K562 (cell line): Measurements from ENCODE around the gene CBX3. TPM values are rescaled to one million over a fixed set of nuclear protein-coding genes. Genes with fewer than 3 reads are reported as not detected.

ENCODE experiments used
- EZH2 ChIP-seq: IDR thresholded peaks from 2 replicates; pipeline ENCODE4 v1.6.1; 2012; ENCODE audit warnings: low read depth, mild to moderate bottlenecking, inconsistent platforms, low read length, borderline replicate concordance
- GATAD2B ChIP-seq: fragments of 450-650 bp; IDR thresholded peaks from 2 replicates; pipeline ENCODE4 v1.6.1; 2017; ENCODE audit warnings: mild to moderate bottlenecking, borderline replicate concordance
- GTF2B ChIP-seq: IDR thresholded peaks from 2 replicates; pipeline ENCODE4 v1.6.1; 2011; ENCODE audit not compliant: insufficient read length; ENCODE audit errors: extremely low read depth
- KAT2B ChIP-seq: IDR thresholded peaks from one replicate; pipeline ENCODE4 v1.6.1; 2012; ENCODE audit warnings: low read depth, mild to moderate bottlenecking, control low read depth, inconsistent platforms, low read length, moderate library complexity
- MCM5 ChIP-seq: fragments of 450-650 bp; IDR thresholded peaks from 2 replicates; pipeline ENCODE4 v1.6.1; 2016; ENCODE audit warnings: low read depth
- NR2C1 ChIP-seq, 2 experiments: fragments of 450-650 bp; IDR thresholded peaks; 2 replicates each; pipeline ENCODE4 v1.6.1; 2017; ENCODE audit warnings: mild to moderate bottlenecking in 2 of 2, antibody characterized with exemption in 1 of 2, inconsistent platforms in 1 of 2, missing compliant biosample characterization in 1 of 2, missing genetic modification characterization in 1 of 2
- RB1 ChIP-seq: fragments of 450-650 bp; IDR thresholded peaks from 2 replicates; pipeline ENCODE4 v1.6.1; 2017; ENCODE audit warnings: low read depth, mild to moderate bottlenecking
- SMARCE1 ChIP-seq: fragments of 450-650 bp; IDR thresholded peaks from 2 replicates; pipeline ENCODE4 v1.7.1; 2016; ENCODE audit warnings: mild to moderate bottlenecking
- TEAD1 ChIP-seq, 2 experiments: fragments of 450-650 bp in 1 of 2; sonication (generic) in 1 of 2; formaldehyde crosslinking; IDR thresholded peaks; 2 replicates each; pipeline versions ENCODE4 v1.4.0 to v1.8.0; 2020 to 2022; ENCODE audit warnings: mild to moderate bottlenecking in 2 of 2, missing genetic modification reagents in 1 of 2
- THAP12 ChIP-seq: fragments of 250-450 bp; sonication (Bioruptor Pico); IDR thresholded peaks from 2 replicates; pipeline ENCODE4 v1.9.0; 2021; ENCODE audit warnings: mild to moderate bottlenecking, inconsistent platforms
- ZBTB1 ChIP-seq: sonication (generic); formaldehyde crosslinking; IDR thresholded peaks from 2 replicates; pipeline ENCODE4 v1.8.1; 2023; ENCODE audit warnings: missing genetic modification reagents, low read depth, mild to moderate bottlenecking, borderline replicate concordance
- ZMIZ1 ChIP-seq, 2 experiments: fragments of 150-350 bp in 1 of 2; IDR thresholded peaks; 2 replicates each; pipeline ENCODE4 v1.6.1; 2012 to 2016; ENCODE audit warnings: low read depth in 2 of 2, low read length in 2 of 2, mild to moderate bottlenecking in 1 of 2, moderate library complexity in 1 of 2
- polyA plus RNA-seq, 8 experiments: library from polyadenylated mRNA; depleted of rRNA in 4 of 8; stranded (reverse) in 5 of 8; unstranded in 3 of 8; fragments of >200 nt; fragmentation: Nextera tagmentation in 2 of 8; fragmentation: Illumina TruSeq in 1 of 8; extraction: Ambion mirVana in 2 of 8; extraction: Trizol in 1 of 8; gene quantifications; 2 replicates each; pipeline versions ENCODE4 v1.2.1 to v1.2.3, GENCODE V29; 2011 to 2014; ENCODE audit warnings: inconsistent platforms in 1 of 8, missing spikeins in 1 of 8
- total RNA-seq, 7 experiments: library from RNA; depleted of rRNA in 6 of 7; stranded (reverse); fragments of >200 nt in 6 of 7; fragmentation: Illumina TruSeq in 2 of 7; extraction: Trizol in 2 of 7; gene quantifications; 2 replicates each; pipeline versions ENCODE4 v1.2.1 to v1.2.3, GENCODE V29; 2011 to 2021; ENCODE audit warnings: low replicate concordance in 1 of 7
- TF ChIP-seq, protein P1 (sequence below): fragments of 250-450 bp; sonication (Bioruptor Pico); IDR thresholded peaks from 2 replicates; pipeline ENCODE4 v1.8.0; 2022; ENCODE audit warnings: moderate library complexity, mild to moderate bottlenecking, inconsistent platforms
- TF ChIP-seq, protein P2 (sequence below): fragments of 250-450 bp; sonication (Bioruptor Pico); IDR thresholded peaks from 2 replicates; pipeline ENCODE4 v1.5.0; 2022; ENCODE audit warnings: mild to moderate bottlenecking
- TF ChIP-seq, protein P3 (sequence below): fragments of 450-650 bp; formaldehyde crosslinking; IDR thresholded peaks from 2 replicates; pipeline ENCODE4 v1.4.0; 2020; ENCODE audit warnings: mild to moderate bottlenecking, moderate library complexity

CBX3 gene
- total and polyA plus RNA-seq, 9 of the 15 experiments (the other 6 are each of a cell fraction or from before 2014, with no cell fraction given): 198 to 413 (median 328) TPM

GRCh38 chr7:26151953-26152781 lies 49.4 kb upstream of the CBX3 start, which contains the start of gene NFE2L3 (continued):
- no peak for TF ChIP-seq ZMIZ1 (IDR thresholded peaks at IDR 0.05; ENCODE audit: low read depth in 2 of 2, low read length in 2 of 2)
- 0 out of 4 replicates have a peak, but pooled peaks of 1 of the 2 experiments have one; percentile 54 for TF ChIP-seq TEAD1 (CRISPR knock-in tag; IDR thresholded peaks at IDR 0.05)
- peak; percentile 42; the same call in 1 of the 2 replicates for TF ChIP-seq RB1
- TF ChIP-seq, protein P1, sequence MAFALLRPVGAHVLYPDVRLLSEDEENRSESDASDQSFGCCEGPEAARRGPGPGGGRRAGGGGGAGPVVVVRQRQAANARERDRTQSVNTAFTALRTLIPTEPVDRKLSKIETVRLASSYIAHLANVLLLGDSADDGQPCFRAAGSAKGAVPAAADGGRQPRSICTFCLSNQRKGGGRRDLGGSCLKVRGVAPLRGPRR (CRISPR knock-in tag): 0 out of 2 replicates have a peak, but pooled peaks have one; percentile 28
- TF ChIP-seq GTF2B: no peak
- peak; percentile 76; the same call in 1 of the 2 replicates for TF ChIP-seq GATAD2B
- no peak for TF ChIP-seq MCM5
- no peak for TF ChIP-seq NR2C1 (IDR thresholded peaks at IDR 0.05)
- no peak for TF ChIP-seq NR2C1 (tag; IDR thresholded peaks at IDR 0.05)
- no peak for TF ChIP-seq SMARCE1
- TF ChIP-seq ZBTB1 (CRISPR knock-in tag): peak; percentile 27; the same call in 1 of the 2 replicates
- TF ChIP-seq, protein P2, sequence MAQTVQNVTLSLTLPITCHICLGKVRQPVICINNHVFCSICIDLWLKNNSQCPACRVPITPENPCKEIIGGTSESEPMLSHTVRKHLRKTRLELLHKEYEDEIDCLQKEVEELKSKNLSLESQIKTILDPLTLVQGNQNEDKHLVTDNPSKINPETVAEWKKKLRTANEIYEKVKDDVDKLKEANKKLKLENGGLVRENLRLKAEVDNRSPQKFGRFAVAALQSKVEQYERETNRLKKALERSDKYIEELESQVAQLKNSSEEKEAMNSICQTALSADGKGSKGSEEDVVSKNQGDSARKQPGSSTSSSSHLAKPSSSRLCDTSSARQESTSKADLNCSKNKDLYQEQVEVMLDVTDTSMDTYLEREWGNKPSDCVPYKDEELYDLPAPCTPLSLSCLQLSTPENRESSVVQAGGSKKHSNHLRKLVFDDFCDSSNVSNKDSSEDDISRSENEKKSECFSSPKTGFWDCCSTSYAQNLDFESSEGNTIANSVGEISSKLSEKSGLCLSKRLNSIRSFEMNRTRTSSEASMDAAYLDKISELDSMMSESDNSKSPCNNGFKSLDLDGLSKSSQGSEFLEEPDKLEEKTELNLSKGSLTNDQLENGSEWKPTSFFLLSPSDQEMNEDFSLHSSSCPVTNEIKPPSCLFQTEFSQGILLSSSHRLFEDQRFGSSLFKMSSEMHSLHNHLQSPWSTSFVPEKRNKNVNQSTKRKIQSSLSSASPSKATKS (CRISPR knock-in tag): no peak
- TF ChIP-seq, protein P3, sequence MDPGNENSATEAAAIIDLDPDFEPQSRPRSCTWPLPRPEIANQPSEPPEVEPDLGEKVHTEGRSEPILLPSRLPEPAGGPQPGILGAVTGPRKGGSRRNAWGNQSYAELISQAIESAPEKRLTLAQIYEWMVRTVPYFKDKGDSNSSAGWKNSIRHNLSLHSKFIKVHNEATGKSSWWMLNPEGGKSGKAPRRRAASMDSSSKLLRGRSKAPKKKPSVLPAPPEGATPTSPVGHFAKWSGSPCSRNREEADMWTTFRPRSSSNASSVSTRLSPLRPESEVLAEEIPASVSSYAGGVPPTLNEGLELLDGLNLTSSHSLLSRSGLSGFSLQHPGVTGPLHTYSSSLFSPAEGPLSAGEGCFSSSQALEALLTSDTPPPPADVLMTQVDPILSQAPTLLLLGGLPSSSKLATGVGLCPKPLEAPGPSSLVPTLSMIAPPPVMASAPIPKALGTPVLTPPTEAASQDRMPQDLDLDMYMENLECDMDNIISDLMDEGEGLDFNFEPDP (CRISPR knock-in tag): no peak; the same call in 1 of the 2 replicates
- TF ChIP-seq KAT2B: no peak
- TF ChIP-seq THAP12 (CRISPR knock-in tag): no peak
- no peak for TF ChIP-seq EZH2
